Measurements from ENCODE around the gene SYT1.

DNA sequence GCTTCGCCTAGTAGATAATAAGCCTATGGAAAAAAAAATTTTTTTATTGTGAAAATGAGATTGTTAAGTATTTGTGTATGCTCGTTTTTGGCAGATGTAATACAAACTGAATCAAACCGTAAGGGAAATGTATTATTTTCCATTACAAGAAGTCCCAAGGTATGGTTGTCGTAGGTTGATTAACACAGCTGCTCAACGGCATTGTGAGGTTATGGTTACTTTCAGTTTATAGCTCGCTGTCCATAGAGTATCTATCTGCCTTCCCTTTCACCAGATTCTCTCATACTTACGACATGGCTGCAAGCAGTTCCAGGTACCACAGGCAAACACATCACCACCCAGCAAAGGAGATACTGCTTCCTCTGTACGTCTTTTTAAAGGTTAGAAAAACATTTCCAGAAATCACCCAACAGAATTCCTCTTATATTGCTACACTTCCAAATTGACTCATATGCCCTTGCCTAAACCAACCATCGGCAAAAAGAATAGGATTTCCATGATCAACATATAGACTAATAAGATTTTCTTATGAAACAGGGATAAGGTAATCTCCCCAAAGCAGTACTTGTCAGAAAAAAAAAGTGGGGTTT, 338.6 kb downstream of the SYT1 start:
- TF ChIP-seq, protein P1, sequence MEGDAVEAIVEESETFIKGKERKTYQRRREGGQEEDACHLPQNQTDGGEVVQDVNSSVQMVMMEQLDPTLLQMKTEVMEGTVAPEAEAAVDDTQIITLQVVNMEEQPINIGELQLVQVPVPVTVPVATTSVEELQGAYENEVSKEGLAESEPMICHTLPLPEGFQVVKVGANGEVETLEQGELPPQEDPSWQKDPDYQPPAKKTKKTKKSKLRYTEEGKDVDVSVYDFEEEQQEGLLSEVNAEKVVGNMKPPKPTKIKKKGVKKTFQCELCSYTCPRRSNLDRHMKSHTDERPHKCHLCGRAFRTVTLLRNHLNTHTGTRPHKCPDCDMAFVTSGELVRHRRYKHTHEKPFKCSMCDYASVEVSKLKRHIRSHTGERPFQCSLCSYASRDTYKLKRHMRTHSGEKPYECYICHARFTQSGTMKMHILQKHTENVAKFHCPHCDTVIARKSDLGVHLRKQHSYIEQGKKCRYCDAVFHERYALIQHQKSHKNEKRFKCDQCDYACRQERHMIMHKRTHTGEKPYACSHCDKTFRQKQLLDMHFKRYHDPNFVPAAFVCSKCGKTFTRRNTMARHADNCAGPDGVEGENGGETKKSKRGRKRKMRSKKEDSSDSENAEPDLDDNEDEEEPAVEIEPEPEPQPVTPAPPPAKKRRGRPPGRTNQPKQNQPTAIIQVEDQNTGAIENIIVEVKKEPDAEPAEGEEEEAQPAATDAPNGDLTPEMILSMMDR (IDR thresholded peaks at IDR 0.05; ENCODE audit: low read depth, low read length) = no peak
- TF ChIP-seq, protein P2, sequence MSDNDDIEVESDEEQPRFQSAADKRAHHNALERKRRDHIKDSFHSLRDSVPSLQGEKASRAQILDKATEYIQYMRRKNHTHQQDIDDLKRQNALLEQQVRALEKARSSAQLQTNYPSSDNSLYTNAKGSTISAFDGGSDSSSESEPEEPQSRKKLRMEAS (IDR thresholded peaks at IDR 0.05; ENCODE audit: low read depth, low read length) = no peak
